H1 (cell line): ENCODE data around the gene CHPT1. TPM values are rescaled to one million over a fixed set of nuclear protein-coding genes. Genes with fewer than 3 reads are reported as not detected.

ENCODE experiments used
- CTCF ChIA-PET: fragments of 300-600 bp; sonication (Branson Sonifier 250); formaldehyde crosslinking; loops from one replicate; lab custom pipeline; 2021; ENCODE audit not compliant: partially characterized antibody; lab: Charles Lee
- POLR2A ChIA-PET: fragments of 300-600 bp; sonication (Branson Sonifier 250); formaldehyde crosslinking; loops from one replicate; lab custom pipeline; 2021; ENCODE audit warnings: inconsistent platforms; ENCODE audit not compliant: partially characterized antibody; lab: Charles Lee
- DNase-seq, 2 experiments: peaks; one replicate each; pipeline versions ENCODE4 v3.0.0 to v3.0.0-alpha.2; 2010 to 2022; ENCODE audit warnings: low spot score in 2 of 2, low read depth in 1 of 2, mixed read lengths in 1 of 2
- FAIRE-seq: peaks from 2 replicates; lab custom pipeline; 2011; peaks lifted over from hg19 to GRCh38; lab: Jason Lieb, UNC
- H2AFZ ChIP-seq: 2 replicates; pipeline ENCODE4 v1.8.1; 2012; ENCODE audit warnings: low read length, inconsistent platforms
- H2AK5ac ChIP-seq: 2 replicates; pipeline ENCODE4 v1.6.1; 2013; ENCODE audit warnings: low read depth, low read length
- H2BK120ac ChIP-seq: replicated peaks from 2 replicates; pipeline ENCODE3; 2013; ENCODE audit warnings: low read depth, low read length, inconsistent platforms
- H2BK12ac ChIP-seq: 2 replicates; pipeline ENCODE4 v1.6.1; 2013; ENCODE audit warnings: low read depth, low read length
- H2BK15ac ChIP-seq: 2 replicates; pipeline ENCODE4 v1.6.1; 2013; ENCODE audit warnings: low read length
- H2BK20ac ChIP-seq: 2 replicates; pipeline ENCODE4 v1.6.1; 2013; ENCODE audit warnings: low read length
- H2BK5ac ChIP-seq: 2 replicates; pipeline ENCODE4 v1.6.1; 2013; ENCODE audit warnings: low read depth, low read length
- H3K14ac ChIP-seq: 2 replicates; pipeline ENCODE4 v1.6.1; 2013; ENCODE audit warnings: inconsistent platforms; ENCODE audit not compliant: insufficient read length
- H3K18ac ChIP-seq: 2 replicates; pipeline ENCODE4 v1.6.1; 2013; ENCODE audit warnings: low read length; ENCODE audit errors: extremely low read depth
- H3K23ac ChIP-seq: 2 replicates; pipeline ENCODE4 v1.6.1; 2013; ENCODE audit warnings: inconsistent platforms; ENCODE audit not compliant: insufficient read length
- H3K23me2 ChIP-seq: 2 replicates; pipeline ENCODE4 v1.6.1; 2013; ENCODE audit warnings: low read depth, low read length
- H3K27ac ChIP-seq: 2 replicates; pipeline ENCODE4 v1.6.1; 2011; ENCODE audit warnings: low read depth, low read length, inconsistent platforms
- H3K27me3 ChIP-seq, 4 experiments: replicated peaks in 1 of 4; 1 replicate in 1 of 4; 2 replicates in 3 of 4; pipeline versions ENCODE4 v1.6.1 to v1.8.1; 2011 to 2013; ENCODE audit warnings: low read length in 3 of 4, mild to moderate bottlenecking in 3 of 4, inconsistent platforms in 2 of 4, mixed read lengths in 2 of 4, moderate library complexity in 1 of 4; ENCODE audit not compliant: control insufficient read depth in 3 of 4, insufficient read depth in 3 of 4; ENCODE audit errors: extremely low read depth in 1 of 4
- H3K36me3 ChIP-seq, 4 experiments: 2 replicates each; pipeline versions ENCODE4 v1.6.1 to v1.8.1; 2011 to 2013; ENCODE audit warnings: mild to moderate bottlenecking in 4 of 4, low read length in 3 of 4, moderate library complexity in 2 of 4, control low read depth in 1 of 4, inconsistent platforms in 1 of 4; ENCODE audit not compliant: insufficient read depth in 4 of 4, control insufficient read depth in 2 of 4
- H3K4ac ChIP-seq: replicated peaks from 2 replicates; pipeline ENCODE3; 2013; ENCODE audit warnings: low read length, low read depth, mixed read lengths, inconsistent platforms; ENCODE audit not compliant: insufficient read length
- H3K4me1 ChIP-seq, 4 experiments: replicated peaks in 1 of 4; 1 replicate in 1 of 4; 2 replicates in 3 of 4; pipeline versions ENCODE4 v1.6.1 to v1.8.1; 2011 to 2013; ENCODE audit warnings: low read length in 3 of 4, inconsistent platforms in 2 of 4, mixed read lengths in 1 of 4; ENCODE audit not compliant: insufficient read depth in 4 of 4, control insufficient read depth in 3 of 4
- H3K4me2 ChIP-seq, 2 experiments: 2 replicates each; pipeline versions ENCODE4 v1.6.1 to v1.8.1; 2011 to 2013; ENCODE audit warnings: low read depth in 2 of 2, low read length in 2 of 2, control low read depth in 1 of 2, inconsistent platforms in 1 of 2, mild to moderate bottlenecking in 1 of 2; ENCODE audit not compliant: insufficient read depth in 1 of 2
- H3K4me3 ChIP-seq, 4 experiments: fragments of 200-600, 300-600 bp in 1 of 4; sonication (generic), shearing (Covaris generic), sonication (Bioruptor Twin) in 1 of 4; 2 replicates each; pipeline versions ENCODE4 v1.5.1 to v1.8.1; 2011 to 2016; ENCODE audit warnings: low read length in 4 of 4, low read depth in 3 of 4, control low read depth in 2 of 4, inconsistent platforms in 2 of 4, mild to moderate bottlenecking in 2 of 4, mixed read lengths in 1 of 4, moderate library complexity in 1 of 4; ENCODE audit not compliant: insufficient read depth in 2 of 4; ENCODE audit errors: extremely low read depth in 1 of 4
- H3K56ac ChIP-seq: replicated peaks from 2 replicates; pipeline ENCODE3; 2013; ENCODE audit warnings: low read depth, mild to moderate bottlenecking, mixed read lengths, low read length, inconsistent platforms; ENCODE audit not compliant: insufficient read length
- H3K79me1 ChIP-seq: 2 replicates; pipeline ENCODE4 v1.6.1; 2013; ENCODE audit warnings: low read depth, low read length, control low read depth
- H3K79me2 ChIP-seq, 2 experiments: 2 replicates each; pipeline versions ENCODE4 v1.6.1 to v1.8.1; 2012 to 2013; ENCODE audit warnings: low read length in 2 of 2, mild to moderate bottlenecking in 2 of 2, inconsistent platforms in 1 of 2; ENCODE audit not compliant: insufficient read depth in 2 of 2, control insufficient read depth in 1 of 2
- H3K9ac ChIP-seq, 4 experiments: replicated peaks in 1 of 4; 1 replicate in 1 of 4; 2 replicates in 3 of 4; pipeline versions ENCODE4 v1.6.1 to v1.8.1; 2011 to 2013; ENCODE audit warnings: low read depth in 3 of 4, low read length in 3 of 4, control low read depth in 2 of 4, mild to moderate bottlenecking in 2 of 4, moderate library complexity in 2 of 4, inconsistent platforms in 1 of 4; ENCODE audit errors: extremely low read depth in 1 of 4
- H3K9me3 ChIP-seq, 2 experiments: 2 replicates each; pipeline versions ENCODE4 v1.6.1 to v1.8.1; 2012 to 2013; ENCODE audit warnings: mild to moderate bottlenecking in 2 of 2, moderate library complexity in 2 of 2, control low read depth in 1 of 2, inconsistent platforms in 1 of 2, low read depth in 1 of 2, low read length in 1 of 2, mixed read lengths in 1 of 2; ENCODE audit not compliant: insufficient read depth in 2 of 2
- H4K20me1 ChIP-seq, 2 experiments: replicated peaks in 1 of 2; 2 replicates each; pipeline versions ENCODE3 to v1.8.1; 2011 to 2013; ENCODE audit warnings: inconsistent platforms in 2 of 2, low read length in 2 of 2, mild to moderate bottlenecking in 1 of 2; ENCODE audit not compliant: insufficient read depth in 2 of 2, control insufficient read depth in 1 of 2
- H4K5ac ChIP-seq: 2 replicates; pipeline ENCODE4 v1.6.1; 2013; ENCODE audit warnings: low read length, low read depth, mixed read lengths, inconsistent platforms; ENCODE audit not compliant: insufficient read length
- H4K8ac ChIP-seq: 2 replicates; pipeline ENCODE4 v1.8.0; 2013; ENCODE audit warnings: mild to moderate bottlenecking, moderate library complexity, low read length, inconsistent platforms; ENCODE audit not compliant: insufficient read depth; ENCODE audit errors: extremely low read depth
- H4K91ac ChIP-seq: replicated peaks from 2 replicates; pipeline ENCODE3; 2013; ENCODE audit warnings: low read length, mixed read lengths, inconsistent platforms; ENCODE audit not compliant: insufficient read length
- BRCA1 ChIP-seq: IDR thresholded peaks from 2 replicates; pipeline ENCODE4 v1.6.1; 2012; ENCODE audit warnings: low read depth, low read length, improper control_type of control experiment
- EGR1 ChIP-seq: IDR thresholded peaks from 2 replicates; pipeline ENCODE4 v1.6.1; 2011; ENCODE audit warnings: low read depth, low read length, borderline replicate concordance
- EP300 ChIP-seq, 2 experiments: IDR thresholded peaks; 1 replicate in 1 of 2; 2 replicates in 1 of 2; pipeline ENCODE4 v1.6.1; 2011 to 2012; ENCODE audit warnings: low read depth in 2 of 2, low read length in 2 of 2, mild to moderate bottlenecking in 2 of 2, borderline replicate concordance in 1 of 2, inconsistent platforms in 1 of 2, moderate library complexity in 1 of 2
- JUND ChIP-seq: IDR thresholded peaks from 2 replicates; pipeline ENCODE4 v1.6.1; 2011; ENCODE audit warnings: mild to moderate bottlenecking, improper control_type of control experiment, low read length
- MAX ChIP-seq: IDR thresholded peaks from 2 replicates; pipeline ENCODE4 v1.6.1; 2012; ENCODE audit warnings: inconsistent platforms
- NRF1 ChIP-seq: IDR thresholded peaks from 2 replicates; pipeline ENCODE4 v1.6.1; 2011; ENCODE audit warnings: mild to moderate bottlenecking, low read depth, low read length, improper control_type of control experiment
- PHF8 ChIP-seq: fragments of 200-600 bp; sonication (generic); conservative IDR thresholded peaks from 2 replicates; pipeline ENCODE4 v1.7.1; 2012; ENCODE audit warnings: low read depth, mild to moderate bottlenecking, inconsistent platforms, low read length, moderate library complexity
- SUZ12 ChIP-seq: fragments of 200-600 bp; sonication (generic); IDR thresholded peaks from 2 replicates; pipeline ENCODE4 v1.6.1; 2012; ENCODE audit warnings: mild to moderate bottlenecking, inconsistent platforms, low read length, moderate library complexity, mixed read lengths
- TEAD4 ChIP-seq: IDR thresholded peaks from 2 replicates; pipeline ENCODE4 v1.6.1; 2012; ENCODE audit warnings: low read depth, low read length, inconsistent platforms, mixed read lengths
- YY1 ChIP-seq: IDR thresholded peaks from 2 replicates; pipeline ENCODE4 v1.6.1; 2011; ENCODE audit warnings: low read depth, mild to moderate bottlenecking, low read length
- WGBS, 2 experiments: shearing (Covaris generic) in 1 of 2; methylation state at CpG; one replicate each; pipeline versions ENCODE4 v1.1.6 to v1.1.7; 2013 to 2015; ENCODE audit warnings: low lambda C conversion rate in 2 of 2, mixed read lengths in 2 of 2, inconsistent platforms in 1 of 2, low coverage in 1 of 2, missing lambda C conversion rate in 1 of 2; ENCODE audit not compliant: insufficient replicate concordance in 2 of 2, insufficient coverage in 1 of 2, insufficient read length in 1 of 2; ENCODE audit errors: extremely low coverage in 1 of 2, missing lambda C conversion rate in 1 of 2; 5-methylcytosine and 5-hydroxymethylcytosine counted together
- polyA plus RNA-seq, 7 experiments: library from polyadenylated mRNA; depleted of rRNA in 3 of 7; stranded (reverse) in 5 of 7; unstranded in 2 of 7; fragments of >200 nt in 5 of 7; fragments of 200-250 nt in 2 of 7; gene quantifications; 1 replicate in 5 of 7; 2 replicates in 1 of 7; 4 replicates in 1 of 7; pipeline versions ENCODE4 v1.2.1 to v1.2.3, GENCODE V29; 2011 to 2013; ENCODE audit warnings: missing spikeins in 2 of 7, mixed read lengths in 2 of 7
- total RNA-seq: library from RNA; stranded (reverse); fragmentation: NEBNext Ultra II Directional; extraction: Animal tissue kit (Norgen Biotek cat#: 25700); gene quantifications from 2 replicates; pipeline ENCODE4 v1.2.1, GENCODE V29; 2021

Gene CHPT1
- total and polyA plus RNA-seq, 2 of the 8 experiments (the other 6 are each of a cell fraction or from before 2014, with no cell fraction given), result 13.3 to 22.5 TPM

- Histone ChIP-seq H3K14ac (no peak overlapping the region), H3K56ac (no peak overlapping the region), H2BK120ac (no peak overlapping the region), H3K4me1 (peaks cover 0 to 3% (median 3%) of the 10 kb centered on the region in 4 experiments; a peak in 3 of 7 replicates), H3K79me1 (0 out of 2 replicates have a peak, but pooled peaks cover 3% of the 10 kb centered on the region), H3K27ac (no peak overlapping the region), H3K9ac (no peak overlapping the region), H2BK5ac (no peak overlapping the region), H4K8ac (no peak overlapping the region), H3K23ac (no peak overlapping the region), H2AFZ (no peak overlapping the region), H3K4ac (no peak overlapping the region), H4K91ac (no peak overlapping the region), H2BK15ac (no peak overlapping the region), H2BK12ac (no peak overlapping the region), H3K4me2 (no peak overlapping the region), H3K9me3 (no peaks in the 10 kb centered on the region), H3K36me3 (peaks cover 9 to 46% (median 28%) of the 10 kb centered on the region in 4 experiments; a peak in 7 of 8 replicates), H2AK5ac (no peak overlapping the region), H3K27me3 (no peaks in the 10 kb centered on the region), H3K23me2 (no peaks in the 10 kb centered on the region), H4K5ac (no peak overlapping the region), H2BK20ac (no peak overlapping the region), H4K20me1 (no peaks in the 10 kb centered on the region), H3K18ac (no peak overlapping the region), H3K4me3 (no peak overlapping the region), H3K79me2 (no peaks in the 10 kb centered on the region)
- FAIRE-seq, result no peak
- no peak for DNase-seq
- CTCF ChIA-PET, result interaction anchor here (0.6 to 2.2 kb wide), 6 partner anchors 10 to 84 kb away, joined by 3 to 6 read pairs (median 4); partner anchors contain the start of gene GNPTAB
- WGBS, 2 experiments, result 71% methylated on average over 1 of the region's 1 CpG; no CpG with 5 or more reads in 1 of the 2 experiments
- POLR2A ChIA-PET, result interaction anchor here (0.7 to 1.2 kb wide), 2 partner anchors 11 to 13 kb away, joined by 3 read pairs; no protein-coding TSS in a partner anchor
- TF ChIP-seq JUND, result no peak
- TF ChIP-seq MAX, result no peak
- TF ChIP-seq NRF1, result no peak
- TF ChIP-seq EGR1, result no peak
- no peak for TF ChIP-seq YY1
- TF ChIP-seq SUZ12, result no peak
- no peak for TF ChIP-seq BRCA1
- TF ChIP-seq EP300 (IDR thresholded peaks at IDR 0.05; ENCODE audit: borderline replicate concordance in 1 of 2, low read depth in 2 of 2, low read length in 2 of 2), result no peak
- no peak for TF ChIP-seq TEAD4
- no peak for TF ChIP-seq PHF8
Observed at GRCh38 chr12:101746661-101747060, 49.2 kb downstream of the CHPT1 start.
